ENCODE results near the gene CD300LB. TPM values are rescaled to one million over a fixed set of nuclear protein-coding genes. Genes with fewer than 3 reads are reported as not detected.

The CD300LB gene
- total RNA-seq, 1 donor from 2014 or later: not detected

DNA sequence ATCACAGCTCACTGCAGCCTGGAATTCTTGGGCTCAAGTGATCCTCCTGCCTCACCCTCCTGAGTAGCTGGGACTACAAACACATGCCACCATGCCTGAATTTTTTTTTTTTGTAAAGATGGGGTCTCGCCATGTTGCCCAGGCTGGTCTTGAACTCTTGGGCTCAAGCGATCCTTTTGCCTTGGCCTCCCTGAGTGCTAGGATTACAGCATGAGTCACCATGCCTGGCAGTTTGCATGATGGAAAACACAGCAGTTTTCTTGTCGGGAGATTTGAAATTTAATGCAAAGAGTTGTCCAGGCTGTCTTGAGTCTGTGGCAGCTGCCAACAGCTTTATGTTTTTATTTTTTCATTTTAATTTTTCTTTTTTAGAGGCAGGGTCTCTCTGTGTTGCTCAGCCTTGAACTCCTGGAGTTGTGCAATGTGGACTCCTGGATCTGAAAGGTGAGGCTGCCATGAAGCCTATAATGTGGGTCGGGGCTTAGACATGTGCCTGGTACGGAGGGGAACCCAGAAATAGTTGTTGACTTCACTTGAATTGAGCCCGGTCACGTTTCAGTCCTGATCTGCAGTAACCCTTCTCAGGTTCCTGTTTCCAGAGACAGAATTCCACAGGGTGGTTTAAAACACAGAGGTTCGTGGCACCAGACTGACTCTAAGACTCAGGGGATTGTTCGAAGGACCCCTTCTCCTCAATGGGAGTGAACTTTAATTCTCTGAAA lies 46.1 kb downstream of the CD300LB start:
- Mint-ChIP-seq H3K27ac (ENCODE audit: unreplicated experiment) (no peak overlapping the region), H3K4me3 (ENCODE audit: unreplicated experiment) (no peak overlapping the region), H3K36me3 (ENCODE audit: unreplicated experiment) (no peaks in the 10 kb centered on the region), H3K27me3 (ENCODE audit: unreplicated experiment) (peaks cover 22% of the 10 kb centered on the region), H3K9me3 (ENCODE audit: unreplicated experiment) (no peaks in the 10 kb centered on the region), H3K4me1 (ENCODE audit: unreplicated experiment) (no peaks in the 10 kb centered on the region)
- DNase-seq (ENCODE audit: extremely low spot score, unreplicated experiment): no peak
- TF ChIP-seq, protein P1, sequence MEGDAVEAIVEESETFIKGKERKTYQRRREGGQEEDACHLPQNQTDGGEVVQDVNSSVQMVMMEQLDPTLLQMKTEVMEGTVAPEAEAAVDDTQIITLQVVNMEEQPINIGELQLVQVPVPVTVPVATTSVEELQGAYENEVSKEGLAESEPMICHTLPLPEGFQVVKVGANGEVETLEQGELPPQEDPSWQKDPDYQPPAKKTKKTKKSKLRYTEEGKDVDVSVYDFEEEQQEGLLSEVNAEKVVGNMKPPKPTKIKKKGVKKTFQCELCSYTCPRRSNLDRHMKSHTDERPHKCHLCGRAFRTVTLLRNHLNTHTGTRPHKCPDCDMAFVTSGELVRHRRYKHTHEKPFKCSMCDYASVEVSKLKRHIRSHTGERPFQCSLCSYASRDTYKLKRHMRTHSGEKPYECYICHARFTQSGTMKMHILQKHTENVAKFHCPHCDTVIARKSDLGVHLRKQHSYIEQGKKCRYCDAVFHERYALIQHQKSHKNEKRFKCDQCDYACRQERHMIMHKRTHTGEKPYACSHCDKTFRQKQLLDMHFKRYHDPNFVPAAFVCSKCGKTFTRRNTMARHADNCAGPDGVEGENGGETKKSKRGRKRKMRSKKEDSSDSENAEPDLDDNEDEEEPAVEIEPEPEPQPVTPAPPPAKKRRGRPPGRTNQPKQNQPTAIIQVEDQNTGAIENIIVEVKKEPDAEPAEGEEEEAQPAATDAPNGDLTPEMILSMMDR (IDR thresholded peaks at IDR 0.05): no peak

DNA sequence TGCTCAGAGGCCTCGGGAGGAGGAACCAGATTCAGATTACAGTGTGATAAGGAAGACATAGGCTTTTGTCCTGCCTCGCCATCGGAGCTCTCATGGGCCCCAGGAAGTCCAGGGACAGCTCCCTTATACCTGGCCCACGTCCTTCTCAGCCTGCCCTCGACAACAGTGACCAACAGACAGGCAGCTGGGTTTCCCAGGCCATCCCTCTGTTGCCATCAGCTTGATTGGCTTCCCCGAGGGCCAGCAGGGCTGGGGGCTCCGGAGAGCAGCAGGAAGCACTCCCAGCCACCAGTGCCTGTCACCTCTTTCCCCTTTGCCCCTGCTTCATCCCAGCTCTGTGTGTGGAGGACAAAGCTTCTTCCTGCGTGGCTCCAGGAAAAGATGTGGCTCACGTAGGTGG lies 47.2 kb downstream of the CD300LB start:
- Mint-ChIP-seq H3K4me1 (ENCODE audit: unreplicated experiment) (no peaks in the 10 kb centered on the region), H3K36me3 (ENCODE audit: unreplicated experiment) (no peaks in the 10 kb centered on the region), H3K27ac (ENCODE audit: unreplicated experiment) (no peak overlapping the region), H3K27me3 (ENCODE audit: unreplicated experiment) (peaks cover 19% of the 10 kb centered on the region), H3K4me3 (ENCODE audit: unreplicated experiment) (no peak overlapping the region), H3K9me3 (ENCODE audit: unreplicated experiment) (no peaks in the 10 kb centered on the region)
- TF ChIP-seq, protein P1 (IDR thresholded peaks at IDR 0.05): no peak
- no peak for DNase-seq (ENCODE audit: extremely low spot score, unreplicated experiment)

DNA sequence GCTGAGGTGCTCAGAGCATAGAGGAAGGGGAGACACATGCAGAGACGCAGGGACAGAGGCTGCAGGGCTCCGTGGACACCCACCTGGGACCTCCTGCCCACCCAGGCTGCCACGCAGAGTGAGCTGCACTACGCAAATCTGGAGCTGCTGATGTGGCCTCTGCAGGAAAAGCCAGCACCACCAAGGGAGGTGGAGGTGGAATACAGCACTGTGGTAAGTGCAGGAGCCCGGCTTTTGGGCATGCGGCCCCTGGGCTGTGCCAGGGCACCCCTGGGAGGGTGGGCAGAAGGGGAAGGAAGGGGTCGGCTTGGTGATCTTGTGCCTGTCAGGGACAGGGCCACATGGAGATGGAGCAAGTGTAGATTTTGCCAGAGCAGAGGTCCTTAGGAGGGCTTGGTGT lies 49.7 kb downstream of the CD300LB start:
- H3K36me3 Mint-ChIP-seq (ENCODE audit: unreplicated experiment): no peaks in the 10 kb centered on the region
- H3K9me3 Mint-ChIP-seq (ENCODE audit: unreplicated experiment): no peaks in the 10 kb centered on the region
- peaks cover 17% of the 10 kb centered on the region for H3K27me3 Mint-ChIP-seq (ENCODE audit: unreplicated experiment)
- DNase-seq (ENCODE audit: extremely low spot score, unreplicated experiment): no peak
- no peaks in the 10 kb centered on the region for H3K4me1 Mint-ChIP-seq (ENCODE audit: unreplicated experiment)
- TF ChIP-seq, protein P1 (IDR thresholded peaks at IDR 0.05): no peak
- no peak overlapping the region for H3K4me3 Mint-ChIP-seq (ENCODE audit: unreplicated experiment)
- H3K27ac Mint-ChIP-seq (ENCODE audit: unreplicated experiment): no peak overlapping the region

DNA sequence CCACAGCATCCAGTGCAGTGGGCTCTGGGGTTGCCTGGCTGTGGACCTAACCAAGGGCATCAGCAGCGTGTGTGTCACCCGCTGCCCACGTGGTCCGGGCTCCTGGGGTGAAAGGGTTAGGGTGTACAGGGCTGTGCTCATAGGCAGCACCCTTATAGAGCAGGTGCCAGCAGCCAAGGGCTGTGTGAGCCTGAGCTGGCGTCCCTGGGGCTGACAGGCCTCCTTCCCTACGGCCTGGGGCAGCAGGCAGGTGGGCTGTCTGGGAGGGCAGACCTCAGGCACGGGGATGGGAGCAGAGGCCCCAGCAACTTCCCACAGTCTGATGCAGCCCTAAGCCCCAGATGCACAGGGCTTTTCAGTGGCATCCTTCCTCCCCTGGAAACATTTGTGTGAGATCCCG lies 51.0 kb downstream of the CD300LB start:
- Mint-ChIP-seq H3K4me1 (ENCODE audit: unreplicated experiment) (no peaks in the 10 kb centered on the region), H3K9me3 (ENCODE audit: unreplicated experiment) (peaks cover 4% of the 10 kb centered on the region), H3K36me3 (ENCODE audit: unreplicated experiment) (no peaks in the 10 kb centered on the region), H3K27me3 (ENCODE audit: unreplicated experiment) (peaks cover 18% of the 10 kb centered on the region), H3K27ac (ENCODE audit: unreplicated experiment) (no peak overlapping the region), H3K4me3 (ENCODE audit: unreplicated experiment) (no peak overlapping the region)
- DNase-seq (ENCODE audit: extremely low spot score, unreplicated experiment): no peak
- TF ChIP-seq, protein P1 (IDR thresholded peaks at IDR 0.05): no peak

DNA sequence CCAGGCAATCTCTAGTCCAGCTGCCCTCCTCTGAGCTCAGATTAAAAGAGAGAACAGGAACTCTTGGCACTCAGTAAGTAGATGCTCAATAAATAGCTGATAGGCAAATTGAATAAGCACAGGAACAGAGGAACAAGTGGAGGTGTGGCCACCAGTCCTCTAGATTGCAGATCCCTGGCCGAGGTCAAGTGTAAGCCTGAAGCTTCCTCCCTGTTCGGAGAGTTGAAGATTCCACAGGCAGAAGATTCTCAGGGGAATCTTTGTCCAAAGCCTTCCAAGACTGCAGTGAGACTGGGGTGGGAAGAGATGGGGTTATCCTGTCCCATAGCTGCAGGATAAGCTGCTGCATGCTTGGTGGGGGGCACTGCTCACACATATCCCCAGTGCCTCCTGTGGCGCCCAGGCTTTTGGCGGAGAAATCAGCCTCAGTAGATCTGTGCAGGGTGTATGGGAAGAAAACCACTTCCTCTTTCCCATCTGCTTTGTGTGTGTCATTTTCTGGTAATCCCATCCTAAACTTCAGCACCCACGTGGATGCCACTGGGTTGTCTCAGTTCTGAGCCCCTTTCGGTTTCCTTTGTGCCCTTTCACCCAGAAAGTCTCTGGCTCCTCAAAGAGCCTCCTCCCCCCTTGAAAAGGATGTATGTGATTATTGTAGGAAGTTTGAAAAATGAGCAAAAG lies 52.7 kb downstream of the CD300LB start:
- H3K4me3 Mint-ChIP-seq (ENCODE audit: unreplicated experiment): no peak overlapping the region
- no peaks in the 10 kb centered on the region for H3K4me1 Mint-ChIP-seq (ENCODE audit: unreplicated experiment)
- H3K36me3 Mint-ChIP-seq (ENCODE audit: unreplicated experiment): no peaks in the 10 kb centered on the region
- H3K9me3 Mint-ChIP-seq (ENCODE audit: unreplicated experiment): peaks cover 4% of the 10 kb centered on the region
- H3K27me3 Mint-ChIP-seq (ENCODE audit: unreplicated experiment): peaks cover 13% of the 10 kb centered on the region
- TF ChIP-seq, protein P1 (IDR thresholded peaks at IDR 0.05): no peak
- no peak for DNase-seq (ENCODE audit: extremely low spot score, unreplicated experiment)
- no peak overlapping the region for H3K27ac Mint-ChIP-seq (ENCODE audit: unreplicated experiment)

All from osteocyte (in vitro differentiated cells).